ENCODE data around the gene FEV. TPM values are rescaled to one million over a fixed set of nuclear protein-coding genes. Genes with fewer than 3 reads are reported as not detected.

The FEV gene
- total RNA-seq, 2 donors from 2014 or later, result not detected

DNA sequence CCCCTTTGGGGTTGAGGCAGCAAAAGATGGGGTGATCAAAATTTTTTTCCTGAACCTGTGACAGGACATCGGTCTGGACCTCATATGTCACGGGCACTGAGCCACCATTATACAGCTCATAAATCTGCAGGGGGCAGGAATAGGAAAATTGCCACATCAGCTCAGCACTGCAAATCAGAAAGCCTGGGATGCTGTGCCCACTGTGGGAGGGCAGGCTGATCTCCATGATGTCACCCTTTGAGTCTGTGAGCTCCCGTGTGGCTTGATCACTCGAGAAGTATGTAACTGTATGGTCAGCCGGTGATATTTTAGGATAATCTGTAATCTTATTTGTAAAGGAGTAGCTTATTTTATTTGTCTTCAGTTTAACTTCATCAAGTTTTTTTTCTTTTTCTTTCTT, 25.9 kb upstream of the FEV start:
- Mint-ChIP-seq H3K36me3 (ENCODE audit: low read depth) (no peaks in the 10 kb centered on the region), H3K27ac (no peak overlapping the region), H3K9me3 (no peaks in the 10 kb centered on the region), H3K4me3 (no peak overlapping the region), H3K27me3 (ENCODE audit: insufficient read depth) (peaks cover 78% of the 10 kb centered on the region), H3K4me1 (peaks cover 2% of the 10 kb centered on the region)
- WGBS, 2 experiments (ENCODE audit: insufficient coverage in 1 of 2, insufficient read length in 1 of 2), result 94 to 95% methylated on average over 2 to 4 of the region's 5 CpGs
- TF ChIP-seq, protein P1, sequence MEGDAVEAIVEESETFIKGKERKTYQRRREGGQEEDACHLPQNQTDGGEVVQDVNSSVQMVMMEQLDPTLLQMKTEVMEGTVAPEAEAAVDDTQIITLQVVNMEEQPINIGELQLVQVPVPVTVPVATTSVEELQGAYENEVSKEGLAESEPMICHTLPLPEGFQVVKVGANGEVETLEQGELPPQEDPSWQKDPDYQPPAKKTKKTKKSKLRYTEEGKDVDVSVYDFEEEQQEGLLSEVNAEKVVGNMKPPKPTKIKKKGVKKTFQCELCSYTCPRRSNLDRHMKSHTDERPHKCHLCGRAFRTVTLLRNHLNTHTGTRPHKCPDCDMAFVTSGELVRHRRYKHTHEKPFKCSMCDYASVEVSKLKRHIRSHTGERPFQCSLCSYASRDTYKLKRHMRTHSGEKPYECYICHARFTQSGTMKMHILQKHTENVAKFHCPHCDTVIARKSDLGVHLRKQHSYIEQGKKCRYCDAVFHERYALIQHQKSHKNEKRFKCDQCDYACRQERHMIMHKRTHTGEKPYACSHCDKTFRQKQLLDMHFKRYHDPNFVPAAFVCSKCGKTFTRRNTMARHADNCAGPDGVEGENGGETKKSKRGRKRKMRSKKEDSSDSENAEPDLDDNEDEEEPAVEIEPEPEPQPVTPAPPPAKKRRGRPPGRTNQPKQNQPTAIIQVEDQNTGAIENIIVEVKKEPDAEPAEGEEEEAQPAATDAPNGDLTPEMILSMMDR (conservative IDR thresholded peaks at IDR 0.05), result no peak
- H3K4me1 ChIP-seq (ENCODE audit: control insufficient read depth, insufficient read depth, low read length), result no peaks in the 10 kb centered on the region
- no peaks in the 10 kb centered on the region for H3K36me3 ChIP-seq (ENCODE audit: control insufficient read depth, insufficient read depth, low read length)
- H3K9ac ChIP-seq (ENCODE audit: extremely low read depth, low read length, poor library complexity, severe bottlenecking), result no peak overlapping the region
- H3K27me3 ChIP-seq (ENCODE audit: control insufficient read depth, insufficient read depth, low read length, poor library complexity, severe bottlenecking), result peaks cover 76% of the 10 kb centered on the region
- no peak for DNase-seq
- H3K4me3 ChIP-seq (ENCODE audit: low read length), result no peak overlapping the region
- no peak overlapping the region for H3K27ac ChIP-seq (ENCODE audit: low read depth, low read length)
- H3K9me3 ChIP-seq (ENCODE audit: control insufficient read depth, low read length), result no peaks in the 10 kb centered on the region

DNA sequence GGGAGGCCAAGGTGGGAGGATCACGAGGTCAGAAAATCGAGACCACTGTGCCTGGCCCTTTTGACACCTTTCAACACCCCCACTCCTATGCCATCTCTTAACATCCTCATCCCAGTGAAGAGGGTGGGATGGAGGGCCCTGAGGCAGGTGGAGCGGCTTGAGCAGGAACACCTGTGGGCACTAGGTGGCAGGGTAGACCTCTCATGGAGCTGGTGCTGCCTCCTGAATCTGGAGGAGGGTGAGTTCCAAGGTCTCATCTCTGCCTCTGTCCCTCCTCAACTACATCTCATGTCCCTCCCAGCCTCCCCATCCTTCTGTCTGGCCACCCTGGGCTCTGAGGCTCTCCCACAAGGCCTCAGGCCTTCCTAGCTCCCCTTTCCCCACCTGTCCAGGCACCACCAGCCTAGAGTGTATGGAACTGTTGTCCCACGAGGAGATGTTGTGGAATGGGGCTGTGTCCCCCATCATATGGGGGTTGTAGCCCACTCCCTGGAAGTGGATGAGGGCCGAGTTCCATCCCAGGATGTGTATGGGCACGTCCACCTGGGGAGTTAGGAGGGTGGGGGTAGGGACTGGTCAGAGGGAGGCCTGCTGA, 25.3 kb upstream of the FEV start:
- Mint-ChIP-seq H3K27ac (no peak overlapping the region), H3K4me1 (peaks cover 2% of the 10 kb centered on the region), H3K9me3 (no peaks in the 10 kb centered on the region), H3K27me3 (ENCODE audit: insufficient read depth) (peaks cover 78% of the 10 kb centered on the region), H3K36me3 (ENCODE audit: low read depth) (no peaks in the 10 kb centered on the region), H3K4me3 (no peak overlapping the region)
- TF ChIP-seq, protein P1 (conservative IDR thresholded peaks at IDR 0.05), result peak; percentile 81
- no peak overlapping the region for H3K4me3 ChIP-seq (ENCODE audit: low read length)
- peaks cover 76% of the 10 kb centered on the region for H3K27me3 ChIP-seq (ENCODE audit: control insufficient read depth, insufficient read depth, low read length, poor library complexity, severe bottlenecking)
- no peak overlapping the region for H3K27ac ChIP-seq (ENCODE audit: low read depth, low read length)
- WGBS, 2 experiments (ENCODE audit: insufficient coverage in 1 of 2, insufficient read length in 1 of 2), result 35 to 36% methylated on average over 4 to 6 of the region's 6 CpGs
- peak; percentile 82 for DNase-seq
- no peaks in the 10 kb centered on the region for H3K9me3 ChIP-seq (ENCODE audit: control insufficient read depth, low read length)
- no peak overlapping the region for H3K9ac ChIP-seq (ENCODE audit: extremely low read depth, low read length, poor library complexity, severe bottlenecking)
- no peaks in the 10 kb centered on the region for H3K4me1 ChIP-seq (ENCODE audit: control insufficient read depth, insufficient read depth, low read length)
- H3K36me3 ChIP-seq (ENCODE audit: control insufficient read depth, insufficient read depth, low read length), result no peaks in the 10 kb centered on the region

DNA sequence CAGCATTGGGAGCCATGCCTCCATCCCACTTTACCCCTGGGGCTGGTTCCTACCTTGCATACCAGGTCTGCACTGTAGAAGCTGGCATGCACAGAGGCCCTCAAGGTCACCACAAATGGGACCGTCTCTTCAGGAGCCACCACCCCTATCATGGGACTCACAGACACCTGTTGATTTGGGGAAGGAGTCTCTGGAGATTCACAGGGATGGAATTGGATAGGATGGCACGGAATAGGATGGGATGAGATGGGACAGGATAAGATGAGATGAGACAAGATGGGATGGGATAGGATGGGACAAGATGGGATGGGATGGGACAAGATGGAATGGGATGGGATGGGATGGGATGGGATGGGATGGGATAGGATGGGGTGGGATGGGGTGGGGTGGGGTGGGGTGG, 24.3 kb upstream of the FEV start:
- H3K27me3 Mint-ChIP-seq (ENCODE audit: insufficient read depth), result peaks cover 78% of the 10 kb centered on the region
- H3K4me1 Mint-ChIP-seq, result peaks cover 2% of the 10 kb centered on the region
- TF ChIP-seq, protein P1 (conservative IDR thresholded peaks at IDR 0.05), result no peak
- H3K9ac ChIP-seq (ENCODE audit: extremely low read depth, low read length, poor library complexity, severe bottlenecking), result no peak overlapping the region
- 29 to 66% methylated on average over 1 to 2 of the region's 2 CpGs for WGBS, 2 experiments (ENCODE audit: insufficient coverage in 1 of 2, insufficient read length in 1 of 2)
- no peak overlapping the region for H3K27ac ChIP-seq (ENCODE audit: low read depth, low read length)
- H3K36me3 Mint-ChIP-seq (ENCODE audit: low read depth), result no peaks in the 10 kb centered on the region
- no peaks in the 10 kb centered on the region for H3K4me1 ChIP-seq (ENCODE audit: control insufficient read depth, insufficient read depth, low read length)
- no peaks in the 10 kb centered on the region for H3K9me3 ChIP-seq (ENCODE audit: control insufficient read depth, low read length)
- H3K36me3 ChIP-seq (ENCODE audit: control insufficient read depth, insufficient read depth, low read length), result no peaks in the 10 kb centered on the region
- DNase-seq, result no peak
- H3K27me3 ChIP-seq (ENCODE audit: control insufficient read depth, insufficient read depth, low read length, poor library complexity, severe bottlenecking), result peaks cover 76% of the 10 kb centered on the region
- H3K4me3 Mint-ChIP-seq, result no peak overlapping the region
- H3K27ac Mint-ChIP-seq, result no peak overlapping the region
- no peak overlapping the region for H3K4me3 ChIP-seq (ENCODE audit: low read length)
- no peaks in the 10 kb centered on the region for H3K9me3 Mint-ChIP-seq
